NCI-H2196 (cell line): ENCODE results near the gene DAB2IP.

Experiments
- DNase-seq: peaks from one replicate; lab custom pipeline; 2025; ENCODE audit not compliant: unreplicated experiment; lab: John Stamatoyannopoulos, UW

DAB2IP gene

GRCh38 chr9:121742923-121743322, 91.5 kb downstream of the DAB2IP start:
- no peak for DNase-seq

- DNase-seq = peak; percentile 84
Measured at GRCh38 chr9:121743441-121744001, 92.1 kb downstream of the DAB2IP start.

- peak; percentile 20 for DNase-seq
Measured at GRCh38 chr9:121744002-121744686, 92.7 kb downstream of the DAB2IP start.

GRCh38 chr9:121744687-121745395, 93.4 kb downstream of the DAB2IP start:
- no peak for DNase-seq

DNA sequence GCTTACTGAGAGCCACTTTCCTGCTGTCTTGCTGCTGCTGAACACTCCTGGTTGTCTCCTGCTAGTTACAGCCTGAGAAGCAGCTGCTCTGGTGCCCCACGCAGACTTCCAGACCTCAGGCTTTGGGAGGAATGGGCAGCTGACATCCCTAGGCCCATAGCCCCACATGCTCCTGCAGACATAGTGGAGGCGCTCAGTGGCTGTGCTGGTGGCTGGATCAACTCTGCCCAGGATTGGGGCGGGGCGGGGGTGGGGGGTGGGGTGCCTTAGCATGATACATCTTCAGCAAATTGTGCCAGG, 93.9 kb downstream of the DAB2IP start:
- DNase-seq = no peak

- DNase-seq = no peak
Measured at GRCh38 chr9:121746411-121746810, 95.0 kb downstream of the DAB2IP start.

- no peak for DNase-seq
Measured at GRCh38 chr9:121746866-121747265, 95.4 kb downstream of the DAB2IP start.

DNA sequence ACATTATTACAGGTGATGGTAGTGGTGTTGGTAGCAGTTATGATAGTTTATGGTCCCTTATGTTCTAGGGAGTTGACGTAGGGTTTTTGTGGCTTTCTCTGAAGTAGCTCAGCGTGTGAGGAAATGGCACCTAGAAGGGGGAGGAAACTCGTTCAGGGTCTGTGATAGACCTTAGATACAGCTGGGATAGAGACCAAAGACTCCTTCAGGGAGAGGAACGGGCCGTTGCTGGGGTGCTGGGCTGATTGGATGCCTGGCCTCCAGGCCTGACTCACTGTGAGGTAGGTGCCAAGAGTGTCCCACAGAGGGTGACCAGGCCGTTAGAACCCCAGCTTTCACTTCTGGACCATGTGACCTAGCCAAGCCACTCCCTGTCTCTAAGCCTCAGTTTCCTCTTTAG, 96.6 kb downstream of the DAB2IP start:
- no peak for DNase-seq

- DNase-seq = no peak
Measured at GRCh38 chr9:121748727-121749423, 97.4 kb downstream of the DAB2IP start.

DNA sequence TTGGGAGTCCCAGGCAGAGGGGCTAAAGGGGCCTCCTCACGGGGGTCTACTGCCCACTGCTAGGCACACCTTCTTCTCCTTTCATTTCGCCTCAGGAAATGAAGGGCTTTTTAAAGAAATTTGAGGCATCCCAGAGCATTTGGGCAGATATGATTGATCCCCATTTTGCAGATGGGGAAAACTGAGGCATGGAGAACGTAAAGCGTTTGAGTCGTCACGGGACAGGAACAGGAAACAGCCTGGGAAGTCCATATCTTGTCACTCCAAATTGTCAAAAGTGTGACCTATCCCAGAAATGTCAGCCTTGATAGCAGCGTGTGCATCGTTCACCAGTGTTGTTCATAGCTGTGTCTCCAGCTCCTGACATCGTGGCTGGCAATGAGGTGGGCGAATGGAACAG, 98.2 kb downstream of the DAB2IP start:
- no peak for DNase-seq

DNA sequence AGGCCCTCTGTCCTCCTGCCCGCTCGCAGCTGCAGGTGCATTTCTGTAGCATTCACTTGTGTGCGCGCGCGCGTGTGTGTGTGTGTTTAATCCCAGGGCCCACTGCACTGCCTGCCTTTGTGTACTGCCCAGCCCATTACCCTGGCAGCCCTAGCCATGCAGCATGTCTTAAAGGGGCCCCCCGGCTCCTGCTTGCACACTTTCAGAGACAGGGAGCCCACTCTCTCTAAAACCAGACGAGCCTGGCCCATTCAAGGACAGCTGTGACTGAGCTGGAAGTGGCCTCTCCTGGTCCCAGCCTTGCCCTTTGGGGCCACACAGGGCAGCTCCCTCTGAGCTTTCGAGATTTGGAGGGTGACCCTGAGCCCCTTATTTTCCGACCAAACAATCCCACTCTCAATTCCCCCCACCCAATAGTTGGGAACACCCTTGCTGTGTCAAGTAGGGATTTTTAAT, 98.9 kb downstream of the DAB2IP start:
- no peak for DNase-seq

DNA sequence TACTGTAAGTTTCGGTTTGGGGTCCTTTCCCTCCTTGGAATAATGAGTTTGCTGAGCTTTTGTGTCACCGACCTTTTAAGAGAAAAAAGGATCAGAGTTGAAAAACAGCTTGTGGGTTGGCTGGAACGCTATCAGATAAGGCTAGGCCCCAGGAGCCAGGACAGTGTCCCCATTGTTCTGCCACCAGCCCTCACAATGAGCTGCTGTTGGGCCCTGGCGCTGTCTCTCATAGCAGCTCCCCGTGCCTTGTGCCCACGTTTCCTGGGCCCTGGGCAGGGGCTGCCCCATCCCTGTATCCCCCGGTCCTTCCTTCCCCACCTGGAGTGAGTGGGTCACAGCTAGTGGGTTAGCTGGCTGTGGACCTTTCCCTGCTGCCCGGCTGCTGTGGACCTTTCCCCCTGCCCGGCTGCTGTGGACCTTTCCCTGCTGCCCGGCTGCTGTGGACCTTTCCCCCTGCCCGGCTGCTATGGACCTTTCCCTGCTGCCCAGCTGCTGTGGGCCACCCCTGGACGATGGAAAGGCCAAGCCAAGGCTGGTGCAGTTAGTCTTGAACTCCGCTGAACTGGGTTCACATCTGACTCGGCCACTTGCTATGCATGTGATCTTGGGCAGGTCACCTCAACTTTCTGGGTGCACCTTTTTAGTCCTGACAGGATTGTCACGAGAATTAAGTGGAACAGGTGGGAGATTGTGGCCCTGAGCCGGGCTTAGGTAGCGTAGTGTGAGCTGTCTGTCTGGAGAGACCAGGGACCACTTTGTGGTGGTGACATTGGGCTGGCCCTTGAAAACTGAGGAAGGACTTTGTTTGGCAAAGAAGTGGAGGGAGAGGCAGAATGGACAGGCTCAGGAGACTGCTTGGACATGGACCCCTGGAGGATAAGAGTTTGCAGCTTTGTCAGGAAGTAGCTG, 99.5 kb downstream of the DAB2IP start:
- peak; percentile 10 for DNase-seq

DNA sequence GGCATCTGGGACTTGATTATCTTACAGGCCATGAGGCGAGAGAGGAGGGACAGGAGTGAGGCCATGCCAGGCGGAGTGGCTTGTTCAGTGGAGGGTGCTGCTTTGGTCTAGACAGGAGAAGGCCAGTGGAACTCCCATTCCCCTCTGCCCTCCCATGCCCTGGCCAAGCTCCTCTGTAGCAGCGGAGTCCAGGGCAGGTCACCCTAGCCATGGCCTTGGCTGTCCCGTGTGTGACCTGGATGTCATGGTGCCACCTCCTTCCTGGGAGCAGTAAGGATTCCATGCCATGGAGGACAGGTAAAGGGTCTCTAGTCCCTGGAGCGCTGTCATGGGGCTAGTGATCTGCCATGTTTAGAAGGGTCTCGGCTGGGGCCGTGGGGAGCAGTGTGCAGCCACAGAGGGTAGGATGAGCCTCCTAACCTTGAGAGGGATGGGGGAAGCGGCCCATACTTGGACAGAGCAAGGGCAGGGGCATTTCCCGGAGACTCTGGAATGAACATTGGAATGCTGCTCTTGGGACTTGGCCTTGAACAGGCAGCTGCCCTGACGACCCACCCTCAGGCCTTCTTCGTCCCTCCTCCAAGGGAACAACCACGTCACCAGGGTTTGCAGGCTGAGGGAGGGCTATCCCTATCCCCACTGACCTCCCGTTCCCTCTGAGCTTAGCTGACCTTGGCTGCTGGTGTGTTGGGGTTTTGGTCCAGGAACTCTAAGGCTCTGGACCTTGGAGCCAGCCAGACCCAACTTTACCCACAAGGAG, 100.4 kb downstream of the DAB2IP start:
- DNase-seq = no peak

DNA sequence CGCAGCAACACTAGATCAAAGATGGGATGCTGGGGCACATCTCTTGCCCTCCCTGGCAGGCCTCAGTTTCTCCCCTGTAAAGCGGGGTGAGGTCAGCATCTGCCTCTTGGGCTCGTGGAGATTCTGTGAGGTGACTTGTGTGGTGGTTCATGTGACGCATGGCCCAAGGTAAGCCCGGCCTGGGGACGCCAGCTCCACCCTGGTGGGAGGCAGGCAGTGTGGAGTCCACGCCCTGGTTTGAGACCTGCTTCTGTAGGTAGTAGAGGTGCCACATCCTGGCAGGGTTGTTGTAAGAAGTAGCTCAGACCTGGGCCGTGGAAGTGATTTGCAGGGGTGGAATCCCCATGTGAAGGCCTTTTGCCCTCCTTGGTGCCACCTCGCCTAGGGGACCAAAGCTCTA, 101.5 kb downstream of the DAB2IP start:
- DNase-seq = no peak

DNA sequence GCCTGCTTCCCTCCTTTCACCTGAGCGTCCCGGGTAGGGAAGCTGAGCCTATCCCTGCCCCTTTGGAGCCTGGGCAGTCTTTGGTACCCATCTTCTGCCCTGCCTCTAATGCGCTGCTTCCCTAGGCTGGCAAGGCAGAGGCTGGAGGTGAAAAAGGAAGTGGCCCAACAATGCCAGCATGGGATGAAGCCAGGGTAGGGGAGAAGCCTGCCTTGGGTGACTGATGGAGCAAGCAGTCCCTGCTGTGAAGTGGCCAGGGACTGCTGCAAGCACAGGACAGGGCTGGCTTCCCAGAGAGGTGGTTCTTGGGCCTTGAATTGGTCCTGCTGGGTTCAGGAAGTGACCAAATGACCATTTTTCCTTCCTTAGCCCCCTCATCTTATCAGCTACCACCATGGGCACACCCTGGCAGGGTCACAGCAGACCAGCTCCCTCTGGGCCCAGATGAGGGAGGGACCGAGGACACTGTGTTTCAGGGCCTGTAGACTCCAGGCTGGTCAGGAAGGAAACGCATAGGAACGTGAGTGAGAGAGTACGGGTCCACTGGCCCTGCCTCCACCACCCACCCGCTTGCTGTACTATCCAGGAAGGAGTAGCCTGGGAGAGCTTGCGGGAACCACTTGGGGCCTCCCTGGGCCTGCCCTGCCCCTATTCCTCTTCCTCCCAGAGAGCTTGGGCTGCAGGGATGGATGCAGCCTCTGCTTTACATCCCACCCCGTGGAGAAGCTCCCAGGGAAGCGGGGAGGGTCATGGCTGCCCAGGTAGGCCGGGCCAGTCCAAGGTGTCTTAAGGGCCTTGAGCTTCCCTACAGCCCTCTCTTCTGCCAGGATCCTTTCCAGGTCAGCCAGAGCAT, 102.6 kb downstream of the DAB2IP start:
- DNase-seq = no peak

DNA sequence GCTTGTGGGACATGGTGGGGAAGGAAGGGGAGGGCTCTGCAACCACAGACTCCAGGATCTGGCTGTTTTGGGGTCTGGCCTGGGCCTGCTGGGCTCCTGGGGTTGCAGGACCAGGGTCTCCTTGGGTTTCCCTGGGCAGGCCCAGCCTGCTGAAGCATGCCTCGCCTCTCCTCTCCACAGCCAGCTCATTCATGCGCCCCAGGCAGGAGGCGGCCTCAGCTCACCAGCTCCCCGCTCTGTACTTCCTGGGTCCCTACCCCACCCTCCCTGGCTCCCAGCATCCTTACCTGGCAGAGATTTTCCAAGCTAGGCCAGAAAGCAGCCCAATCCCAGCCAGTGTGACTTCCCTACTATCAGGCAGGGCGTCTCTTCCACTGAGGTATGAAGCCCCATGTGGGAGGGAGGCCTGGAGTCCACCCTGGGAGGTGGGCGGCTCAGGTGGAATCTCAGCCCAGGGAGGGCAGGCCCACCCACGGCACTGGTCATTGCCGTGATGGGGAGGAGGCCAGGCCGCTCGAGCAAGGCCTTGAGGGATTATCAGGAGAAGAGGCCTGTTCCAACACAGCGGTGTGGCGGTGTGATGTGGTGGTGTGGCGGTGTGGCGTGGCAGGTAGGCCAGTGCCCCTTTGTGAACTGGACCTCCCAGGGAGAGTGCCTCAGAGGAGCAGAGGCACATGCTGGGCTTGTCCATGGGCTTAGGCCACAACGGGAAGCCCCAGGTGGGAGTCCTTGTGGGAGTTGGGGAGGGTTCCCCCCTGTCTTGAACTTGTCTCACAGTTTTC, 103.4 kb downstream of the DAB2IP start:
- no peak for DNase-seq

DNA sequence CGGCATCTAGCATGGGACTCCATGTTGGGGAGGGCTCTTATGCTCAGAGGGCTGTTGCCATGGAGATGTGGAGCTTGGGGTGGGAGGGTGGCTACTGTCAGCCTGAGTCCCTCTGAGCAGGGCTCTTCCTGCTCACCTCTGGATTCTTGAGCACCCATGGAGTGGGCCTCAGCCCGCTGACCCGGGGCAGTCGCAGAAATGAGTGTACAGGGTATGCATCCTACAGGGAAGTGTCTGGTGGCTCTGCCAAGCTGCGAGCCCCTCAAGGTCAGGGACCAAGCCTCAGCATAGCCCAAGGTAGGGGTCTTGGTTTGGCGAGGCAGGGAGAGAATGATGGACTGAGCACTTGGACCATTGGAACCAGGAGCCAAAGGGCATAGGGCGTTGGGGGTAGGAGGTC, 104.1 kb downstream of the DAB2IP start:
- DNase-seq = no peak

DNA sequence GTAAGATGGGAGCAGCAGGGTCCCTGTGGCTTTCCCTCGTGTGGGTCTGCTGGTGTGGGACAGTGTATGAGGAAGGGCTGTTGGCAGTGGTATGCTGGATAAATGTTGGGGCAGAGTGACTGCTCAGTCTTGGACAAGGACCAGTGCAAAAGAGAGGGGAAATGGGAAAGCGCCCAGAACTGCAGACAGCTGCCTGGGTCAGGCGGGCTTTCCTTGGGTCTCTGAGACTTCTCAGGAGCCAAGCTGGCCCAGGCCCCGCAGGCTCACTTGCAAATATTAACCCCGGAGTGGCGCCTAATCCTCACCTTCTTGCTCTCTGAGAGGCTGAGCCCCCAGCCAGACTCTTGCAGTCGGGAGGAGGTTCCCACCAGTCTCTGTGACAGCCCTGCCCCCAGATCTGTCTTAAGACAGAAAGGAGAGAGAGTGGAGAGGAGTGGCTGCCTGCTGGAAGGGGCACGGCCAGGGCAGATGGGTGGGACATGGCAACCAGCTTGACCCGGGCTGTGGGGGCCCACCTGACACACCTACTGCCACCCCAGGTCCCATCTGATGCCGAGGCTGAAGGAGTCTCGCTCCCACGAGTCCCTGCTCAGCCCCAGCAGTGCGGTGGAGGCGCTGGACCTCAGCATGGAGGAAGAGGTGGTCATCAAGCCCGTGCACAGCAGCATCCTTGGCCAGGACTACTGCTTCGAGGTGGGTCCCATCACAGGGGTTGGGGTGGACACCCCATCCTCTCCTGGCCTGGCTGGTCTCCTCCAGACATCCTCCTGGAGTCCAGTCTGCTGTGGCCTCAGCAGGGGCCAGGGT, 105.2 kb downstream of the DAB2IP start:
- DNase-seq = no peak
